RKO (cell line): Measurements from ENCODE around the gene FBF1.

Experiments
- DNase-seq: peaks from one replicate; pipeline ENCODE4 v3.0.0-alpha.2; 2016; ENCODE audit warnings: low spot score

Gene FBF1

DNA sequence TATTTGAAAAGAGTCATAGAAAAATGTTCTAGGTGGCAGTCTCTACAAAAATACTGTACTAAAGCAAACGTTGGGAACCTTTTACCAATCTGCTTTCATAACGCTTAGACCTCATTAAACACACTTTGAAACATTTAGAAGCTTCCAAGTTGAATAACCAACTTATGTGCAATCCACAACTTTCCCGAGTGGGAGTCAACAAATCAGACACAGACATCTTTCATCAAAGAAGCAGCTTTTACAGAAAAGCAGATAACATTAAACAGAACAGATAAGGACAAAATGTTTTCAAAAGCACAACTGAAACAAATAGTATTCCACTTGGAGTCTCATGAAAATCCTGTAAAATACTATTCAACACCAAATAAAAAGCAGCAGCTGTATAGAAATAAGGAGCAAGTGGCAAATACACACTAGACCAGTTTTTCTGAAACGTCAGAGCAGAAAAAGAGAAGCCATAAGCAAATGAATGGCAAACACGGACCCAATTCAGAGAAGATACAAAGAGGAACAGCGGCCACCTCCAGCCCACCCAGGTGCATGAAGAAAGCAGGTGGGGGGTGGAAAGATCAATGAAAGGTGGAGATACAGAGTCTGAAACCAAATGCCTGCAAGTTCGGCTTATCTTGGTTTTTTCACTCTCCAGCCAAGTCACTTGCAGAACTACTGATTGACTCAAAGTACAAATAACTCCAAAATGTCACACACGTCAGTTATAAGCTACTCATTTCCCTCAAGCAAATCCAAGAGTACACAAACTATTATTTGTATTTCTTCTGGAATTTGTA lies 18.4 kb upstream of the FBF1 start:
- DNase-seq, result no peak

DNA sequence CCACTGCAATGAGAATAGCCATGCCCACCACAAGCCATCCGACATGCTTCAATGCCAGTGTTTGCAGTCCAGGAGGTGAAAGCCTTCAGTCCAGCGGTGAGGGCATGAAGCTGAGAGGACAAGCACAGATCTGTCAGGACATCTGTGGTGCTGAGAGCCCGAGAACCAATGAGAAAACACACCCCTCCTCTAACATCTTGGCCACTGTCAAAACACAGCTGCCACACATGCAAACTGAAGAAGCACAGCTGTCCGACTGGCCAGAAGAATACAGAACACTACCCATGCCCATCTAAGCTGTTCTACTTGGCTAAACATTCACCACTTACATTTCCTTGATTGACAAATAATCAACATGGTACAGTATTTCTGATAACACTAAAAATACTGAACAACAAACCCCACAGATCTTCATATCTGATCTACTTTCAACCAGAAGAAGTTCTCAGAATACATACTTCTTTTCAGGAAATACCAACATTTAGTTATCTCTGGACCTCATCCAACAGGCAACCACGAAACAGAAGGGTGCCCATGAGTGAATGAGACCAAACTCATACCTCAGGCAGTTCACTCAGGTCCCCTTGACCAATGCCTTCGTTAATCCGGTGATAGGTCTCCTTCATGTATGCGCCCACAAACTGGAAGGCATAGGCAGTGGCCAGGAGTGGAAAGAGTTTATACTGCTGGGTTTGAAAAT lies 10.2 kb upstream of the FBF1 start:
- DNase-seq, result no peak

DNA sequence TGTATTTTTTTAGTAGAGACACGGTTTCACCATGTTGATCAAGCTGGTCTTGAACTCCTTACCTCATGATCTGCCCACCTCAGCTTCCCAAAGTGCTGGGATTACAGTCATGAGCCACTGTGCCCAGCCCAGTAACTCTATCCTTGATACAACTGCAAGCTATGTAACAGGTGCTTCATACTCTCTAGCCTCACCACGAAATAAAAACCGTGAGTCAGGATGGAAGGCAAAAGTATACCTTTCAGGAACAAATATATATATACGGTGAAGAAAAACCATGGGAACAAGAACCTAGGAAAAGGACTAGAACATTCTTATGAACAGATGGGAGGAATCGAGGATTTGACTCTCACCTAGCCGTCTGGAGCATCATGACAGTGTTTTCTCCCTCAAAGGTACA lies 9.6 kb upstream of the FBF1 start:
- DNase-seq, result no peak

DNA sequence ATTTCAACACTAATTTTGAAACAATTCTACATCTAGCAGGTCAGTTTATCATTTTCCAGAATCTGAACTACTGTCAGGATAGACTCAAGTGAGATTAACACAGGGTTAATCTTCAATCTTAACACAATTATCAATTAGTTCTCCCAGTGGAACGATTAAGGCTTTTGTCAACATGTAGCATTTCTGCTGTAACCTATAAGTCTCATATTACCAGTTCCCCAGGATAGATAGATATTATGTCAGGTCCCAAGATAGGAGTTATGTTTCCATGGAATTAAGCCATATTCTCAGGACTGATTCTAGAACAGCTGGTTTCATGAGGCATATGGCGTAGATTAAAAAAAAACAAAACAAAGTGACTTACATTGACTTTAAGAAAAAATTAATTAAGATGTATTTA lies 4.4 kb upstream of the FBF1 start:
- DNase-seq, result no peak

DNA sequence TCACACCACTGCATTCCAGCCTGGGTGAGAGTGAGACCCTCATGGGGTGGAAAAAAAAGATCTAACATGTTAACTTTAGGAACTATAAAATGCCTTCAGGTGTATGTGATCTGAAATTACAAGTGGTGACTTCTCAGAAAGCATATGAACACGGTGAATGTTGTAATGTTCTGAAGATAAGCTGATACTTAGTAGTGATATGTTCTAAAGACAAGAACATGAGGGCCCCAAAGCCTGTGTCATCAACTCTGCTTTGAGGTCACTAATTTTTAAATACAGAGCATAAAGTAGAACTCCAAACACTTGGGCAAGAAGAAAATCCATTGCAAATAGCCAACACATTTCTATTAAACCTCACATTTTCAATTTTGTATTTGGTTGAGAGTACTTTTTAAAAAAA lies 2.6 kb upstream of the FBF1 start:
- no peak for DNase-seq

DNA sequence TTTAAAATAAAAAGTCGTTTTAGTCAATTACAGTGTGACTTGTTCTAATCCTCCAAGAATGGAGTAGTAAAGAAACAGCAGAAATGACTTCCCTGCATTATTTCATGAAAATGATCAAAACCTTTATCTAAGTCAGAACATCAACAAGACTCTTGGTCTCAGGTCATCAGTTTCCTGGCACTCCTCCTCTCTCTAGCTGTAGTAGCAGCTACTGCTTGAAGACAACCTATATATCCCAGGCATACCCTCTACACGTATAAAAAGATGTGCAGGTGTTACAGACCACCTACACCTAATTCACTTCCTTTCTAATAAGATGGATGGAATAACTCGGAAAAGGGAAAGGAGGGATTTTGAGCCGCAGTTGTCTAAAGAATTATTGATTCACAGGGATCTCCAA lies 1.6 kb upstream of the FBF1 start:
- no peak for DNase-seq

DNA sequence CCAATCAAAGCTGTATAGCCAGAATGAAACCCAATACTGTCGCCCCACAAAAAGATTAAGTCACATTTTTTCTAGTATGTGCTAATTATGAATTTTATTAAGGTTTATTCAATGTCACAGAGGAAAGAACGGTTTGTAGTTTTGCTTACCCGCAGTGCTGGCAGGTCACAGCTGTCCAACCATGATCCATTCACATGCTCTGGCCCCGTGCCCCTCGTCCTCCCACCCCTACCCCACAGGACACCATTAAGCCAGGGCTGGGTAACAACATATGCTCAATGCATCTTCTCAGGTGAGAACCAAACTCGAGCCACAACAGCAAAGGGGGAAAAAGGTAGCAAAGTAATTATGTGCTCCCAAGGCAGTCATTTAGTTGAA lies 589 bp upstream of the FBF1 start:
- no peak for DNase-seq

DNA sequence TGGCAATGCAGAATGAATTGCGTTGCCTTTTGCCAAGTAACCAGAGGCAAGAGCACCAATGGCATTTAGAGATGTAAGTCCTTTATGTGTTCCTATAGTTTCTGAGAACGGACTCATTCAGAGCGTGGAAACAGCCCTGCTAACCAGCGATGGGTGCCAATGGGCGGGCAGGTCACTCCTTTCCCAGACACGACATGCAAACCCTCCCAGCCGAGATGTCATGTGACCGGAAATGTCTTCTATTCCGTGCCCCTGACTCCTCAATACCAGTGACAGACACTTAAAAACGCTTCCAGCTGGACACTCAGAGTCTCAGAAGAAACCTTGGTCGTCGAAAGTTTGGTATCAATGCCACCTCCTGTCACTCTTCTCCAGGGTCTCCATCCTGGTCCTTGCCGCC lies 3.2 kb downstream of the FBF1 start:
- no peak for DNase-seq

DNA sequence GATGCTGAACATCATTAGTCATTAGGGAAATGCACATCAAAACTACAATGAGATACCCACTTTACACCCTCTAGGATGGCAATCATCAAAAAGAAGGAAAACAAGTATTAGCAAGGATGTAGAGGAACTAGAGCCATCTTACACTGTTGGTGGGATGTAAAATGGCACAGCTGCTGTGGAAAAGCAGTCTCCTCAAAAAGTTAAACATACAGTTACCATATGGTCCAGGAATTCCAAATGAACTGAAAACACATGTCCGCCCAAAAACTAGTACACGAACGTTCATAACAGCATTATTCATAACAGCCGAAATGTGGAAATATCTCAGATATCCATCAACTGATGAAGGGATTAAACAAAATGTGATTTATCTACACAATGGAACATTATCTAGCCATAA lies 7.0 kb downstream of the FBF1 start:
- DNase-seq, result no peak

DNA sequence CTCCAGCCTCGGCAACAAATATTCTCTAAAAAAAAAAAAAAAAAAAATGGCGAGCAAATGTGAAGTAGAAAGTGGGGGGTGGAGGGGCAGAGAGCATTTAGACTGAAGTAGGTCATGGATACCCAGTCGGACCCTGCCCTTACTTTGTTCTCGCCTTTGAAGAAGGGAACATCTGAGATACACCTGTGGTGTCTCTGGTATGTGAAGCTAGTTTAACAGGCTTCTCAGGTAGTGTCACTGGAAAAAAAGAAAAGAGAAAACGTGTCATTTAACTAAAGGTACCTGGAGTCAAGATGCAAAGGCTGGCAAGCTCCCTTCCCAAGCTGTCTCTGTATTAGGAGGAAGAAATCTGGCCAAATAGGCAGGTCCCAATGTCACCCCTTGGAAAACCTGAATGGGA lies 8.0 kb downstream of the FBF1 start:
- no peak for DNase-seq

DNA sequence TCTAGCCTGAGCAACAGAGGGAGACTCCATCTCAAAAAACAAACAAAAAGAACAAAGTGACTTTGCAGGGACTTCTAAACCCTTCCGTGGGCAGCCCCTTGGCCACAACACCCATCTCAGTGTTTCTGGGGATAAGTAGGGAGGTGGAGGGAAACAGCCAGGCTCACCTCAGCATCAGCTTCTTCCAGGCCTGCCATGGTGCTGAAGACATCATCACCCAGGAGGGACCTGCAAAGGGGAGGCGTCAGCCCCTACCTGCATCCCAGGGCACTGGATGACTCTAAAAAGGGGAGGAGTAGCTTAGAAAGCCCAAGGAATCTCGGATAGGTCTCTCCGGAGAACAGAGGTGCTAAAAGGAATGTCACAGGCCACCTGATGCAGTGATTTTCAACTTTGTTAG lies 9.8 kb downstream of the FBF1 start:
- DNase-seq, result no peak

DNA sequence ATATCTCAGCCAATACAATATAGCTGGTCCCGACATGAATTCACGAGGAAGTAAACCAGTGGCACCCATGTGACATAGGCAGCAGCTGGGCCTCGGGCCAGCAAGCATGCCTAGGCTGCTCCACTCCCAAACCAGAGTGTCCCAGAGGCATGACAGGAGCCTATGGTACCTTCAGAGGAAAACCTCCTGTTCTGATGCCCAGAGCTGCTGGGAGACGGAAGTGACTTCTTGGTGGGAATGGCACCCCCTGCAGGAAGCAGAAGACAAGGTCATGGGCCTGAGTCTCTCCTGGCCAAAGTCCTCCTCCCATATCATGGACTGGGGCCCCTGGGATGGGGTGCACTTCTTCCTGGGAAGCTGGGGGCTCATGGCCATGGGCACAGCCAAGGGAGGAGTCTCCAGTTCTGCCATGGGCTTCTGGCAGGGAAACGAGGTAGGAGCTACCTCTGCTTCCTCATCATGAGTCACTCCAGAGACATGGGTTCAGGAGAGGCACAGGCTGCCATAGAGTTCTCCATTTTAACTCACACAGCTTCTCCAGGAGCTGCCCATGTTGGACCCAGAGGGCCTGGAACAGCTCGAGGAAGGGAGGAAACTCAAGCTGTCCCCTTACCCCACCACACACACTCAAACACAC lies 13.4 kb downstream of the FBF1 start:
- DNase-seq, result no peak

DNA sequence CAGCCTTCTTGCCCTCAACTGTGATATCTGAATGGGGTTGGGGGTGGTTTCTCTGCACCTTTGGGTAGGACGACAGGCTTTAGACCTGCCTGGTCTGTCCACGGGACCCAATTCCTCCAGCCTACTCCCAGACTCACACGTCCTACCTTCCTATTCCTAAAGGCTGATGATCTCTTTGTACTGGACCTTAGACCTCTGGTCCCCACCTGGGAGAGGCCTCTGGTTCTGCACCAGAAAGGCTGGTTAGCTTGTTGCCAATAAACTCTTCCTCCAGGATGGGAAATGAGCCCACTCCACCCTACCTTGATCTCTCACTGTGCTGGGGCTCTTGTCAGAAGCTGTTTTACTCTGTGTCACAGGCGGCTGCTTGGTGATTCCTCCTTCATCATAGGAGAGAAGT lies 14.4 kb downstream of the FBF1 start:
- no peak for DNase-seq

DNA sequence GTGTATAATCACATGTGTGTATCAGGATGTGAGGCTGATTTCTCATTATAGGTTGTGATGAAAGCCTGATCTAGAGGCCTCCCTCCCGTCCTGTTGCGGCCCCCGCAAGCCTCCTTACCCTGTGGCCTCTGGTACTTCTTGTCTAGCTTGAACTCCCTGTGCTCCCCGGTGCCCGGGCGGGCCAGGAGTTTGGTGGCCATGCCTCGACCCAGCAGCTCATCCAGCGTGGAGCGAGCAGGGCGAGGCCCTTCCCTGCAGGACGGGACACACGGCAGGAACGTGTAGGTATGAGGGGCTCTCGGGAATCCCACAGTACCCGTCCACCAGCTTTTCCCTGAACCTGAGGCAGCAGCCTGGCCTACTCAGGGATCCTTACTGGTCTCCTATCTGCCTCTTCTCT lies 14.9 kb downstream of the FBF1 start:
- no peak for DNase-seq

DNA sequence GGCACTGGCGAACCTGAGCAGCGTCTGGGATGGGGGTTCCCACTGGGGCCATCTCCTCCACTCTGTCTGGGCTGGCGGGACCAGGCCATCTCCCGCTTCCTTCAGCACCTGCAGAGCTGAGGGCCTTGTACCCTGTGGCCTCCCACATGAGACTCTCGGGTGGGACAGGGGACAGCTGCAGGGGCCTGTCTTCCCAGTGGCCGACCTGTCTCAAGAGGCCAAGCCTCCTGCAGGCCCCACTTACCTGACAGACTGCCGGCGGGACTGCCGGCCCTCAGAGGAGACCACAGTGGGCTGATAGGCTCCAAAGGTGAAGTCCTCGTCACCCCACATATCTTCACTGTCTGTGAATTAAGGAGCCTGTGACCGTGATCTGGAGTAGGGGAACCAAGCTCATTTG lies 15.7 kb downstream of the FBF1 start:
- DNase-seq, result no peak

DNA sequence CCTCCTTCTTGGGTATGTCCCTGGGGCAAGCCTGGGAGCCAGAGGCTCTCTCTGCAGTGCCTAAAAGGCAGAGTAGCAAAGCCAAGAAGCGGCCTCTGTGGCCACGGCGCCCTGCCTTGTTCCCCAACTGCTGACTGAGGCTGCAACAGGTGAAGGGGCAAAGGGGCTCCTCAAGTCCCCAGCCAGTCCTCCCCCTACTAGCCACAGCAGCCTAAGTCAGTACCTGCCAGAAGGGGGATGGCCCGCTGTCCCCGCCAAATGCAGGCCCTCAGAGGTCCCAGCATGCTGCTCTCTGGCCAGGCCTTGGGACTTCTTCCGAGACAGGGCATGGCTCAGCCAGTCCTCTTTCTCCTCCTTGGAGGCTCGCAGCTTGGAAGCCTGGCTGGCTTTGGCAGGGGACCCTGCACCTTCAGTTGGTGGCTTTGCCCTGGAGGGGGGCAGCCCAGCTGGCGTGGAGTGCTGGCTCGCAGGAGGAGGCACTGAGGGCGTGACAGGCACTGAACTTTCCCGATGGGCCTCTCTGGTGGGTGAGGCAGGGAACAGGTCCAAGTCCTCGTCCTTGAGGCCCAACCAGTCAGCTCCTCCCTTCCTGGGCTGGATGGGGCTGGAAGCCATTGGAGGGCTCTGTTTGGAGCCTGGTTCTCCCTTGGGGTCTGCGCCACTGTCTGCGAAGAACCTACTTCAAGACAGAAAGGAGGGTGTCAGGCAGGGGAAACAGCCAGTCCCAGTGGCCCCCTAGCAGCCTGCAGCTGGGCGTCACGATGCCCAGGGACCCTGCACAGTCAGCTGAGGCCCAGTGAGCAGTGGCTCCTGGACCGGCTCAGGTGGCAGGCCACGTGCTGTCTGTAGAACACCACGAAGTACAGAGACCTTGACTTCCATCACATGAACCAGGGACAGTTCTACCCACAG lies 17.6 kb downstream of the FBF1 start:
- DNase-seq, result no peak

DNA sequence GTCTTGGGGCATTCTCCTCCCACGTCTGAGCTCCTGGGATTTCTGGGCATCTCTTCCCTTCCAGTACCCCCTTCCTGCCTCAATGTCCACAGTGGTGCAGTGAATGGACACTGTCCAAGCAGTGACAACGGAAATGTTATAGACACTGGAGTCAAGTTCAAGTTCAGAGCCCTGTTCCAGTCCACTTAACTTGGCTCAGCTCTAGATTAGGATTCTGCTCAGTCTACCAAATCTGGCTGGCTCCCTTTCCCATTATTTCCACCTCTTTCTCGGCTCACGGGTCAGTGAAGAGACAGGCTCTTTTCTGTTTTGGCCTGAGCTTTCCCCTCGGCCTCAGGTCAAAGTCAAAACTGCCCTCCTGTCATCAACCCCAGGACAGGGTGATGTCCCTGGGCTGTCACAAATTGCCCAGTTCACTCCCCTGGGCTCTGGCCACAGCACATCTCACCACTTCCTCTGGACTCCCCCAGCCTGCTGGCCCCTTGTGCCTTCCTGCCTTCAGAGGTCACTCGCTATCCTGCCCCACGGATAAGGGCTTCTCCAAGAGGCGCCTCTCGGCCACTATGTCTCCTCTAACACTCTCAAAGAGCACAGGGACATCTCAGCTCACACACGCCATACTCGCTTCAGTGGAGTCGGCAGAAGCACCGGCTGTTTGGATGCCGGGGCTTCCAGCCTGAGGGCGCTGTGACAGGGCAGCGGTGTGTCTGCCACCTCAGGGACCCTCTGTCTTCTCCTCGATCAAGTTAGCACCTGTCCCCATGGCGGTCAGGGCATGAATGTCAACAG lies 18.5 kb downstream of the FBF1 start:
- no peak for DNase-seq

DNA sequence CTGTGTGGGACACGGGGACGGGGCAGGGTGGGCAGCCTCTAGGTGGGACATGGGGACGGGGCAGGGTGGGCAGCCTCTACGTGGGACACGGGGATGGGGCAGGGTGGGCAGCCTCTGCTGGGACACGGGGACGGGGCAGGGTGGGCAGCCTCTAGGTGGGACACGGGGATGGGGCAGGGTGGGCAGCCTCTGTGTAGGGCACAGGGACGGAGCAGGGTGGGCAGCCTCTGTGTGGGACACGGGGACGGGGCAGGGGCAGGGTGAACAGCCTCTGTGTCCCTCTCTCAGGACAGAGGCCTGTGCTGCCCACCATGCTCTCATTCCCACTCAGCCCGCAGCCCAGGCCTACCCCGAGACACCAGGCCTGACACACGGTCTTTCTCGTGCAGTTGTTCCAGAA lies 19.2 kb downstream of the FBF1 start:
- no peak for DNase-seq

DNA sequence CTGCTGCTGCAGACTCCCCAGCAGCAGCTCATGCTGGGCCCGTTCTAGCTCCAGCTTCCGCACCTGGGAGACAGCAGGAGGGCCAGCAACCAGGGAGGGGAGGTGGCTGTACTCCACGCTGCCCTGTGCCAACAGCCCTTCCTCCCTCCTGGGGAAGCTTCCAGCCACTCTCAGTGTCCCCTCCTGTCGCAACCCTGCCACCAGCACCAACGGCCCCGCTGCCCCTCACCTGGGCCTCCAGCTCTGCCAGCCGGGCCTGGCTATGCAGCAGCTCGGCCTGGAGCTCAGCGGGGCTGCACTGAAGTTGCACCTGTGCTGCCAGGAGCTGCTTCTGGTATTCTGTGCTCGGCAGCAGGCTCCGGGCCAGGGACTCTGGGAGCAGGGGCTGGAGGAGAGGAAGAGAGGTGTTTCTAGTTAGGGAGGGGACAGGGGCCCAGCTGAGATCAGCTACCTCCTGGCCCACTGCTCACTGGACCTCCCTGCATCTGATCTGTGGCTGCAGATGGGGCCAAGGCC lies 20.7 kb downstream of the FBF1 start:
- DNase-seq, result no peak

DNA sequence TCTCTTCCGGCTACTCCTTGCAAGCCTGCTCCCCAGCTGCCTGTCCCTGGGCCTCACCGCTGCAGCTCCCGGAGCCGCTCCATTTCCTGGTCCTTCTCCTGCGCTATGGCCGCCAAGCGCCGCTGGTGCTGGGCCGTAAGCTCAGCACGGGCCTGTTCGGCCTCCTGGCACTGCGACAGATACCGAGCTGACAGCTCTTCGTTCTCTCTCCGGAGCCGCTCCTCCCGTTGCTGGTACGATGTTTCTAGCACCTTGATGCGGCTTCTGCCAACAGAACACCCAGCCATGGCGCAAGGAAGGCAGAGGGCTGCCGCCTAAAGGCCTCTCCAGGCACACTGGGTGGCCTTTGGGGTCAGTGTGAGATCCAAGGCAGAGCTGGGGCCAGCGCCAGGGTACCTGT lies 21.2 kb downstream of the FBF1 start:
- no peak for DNase-seq

DNA sequence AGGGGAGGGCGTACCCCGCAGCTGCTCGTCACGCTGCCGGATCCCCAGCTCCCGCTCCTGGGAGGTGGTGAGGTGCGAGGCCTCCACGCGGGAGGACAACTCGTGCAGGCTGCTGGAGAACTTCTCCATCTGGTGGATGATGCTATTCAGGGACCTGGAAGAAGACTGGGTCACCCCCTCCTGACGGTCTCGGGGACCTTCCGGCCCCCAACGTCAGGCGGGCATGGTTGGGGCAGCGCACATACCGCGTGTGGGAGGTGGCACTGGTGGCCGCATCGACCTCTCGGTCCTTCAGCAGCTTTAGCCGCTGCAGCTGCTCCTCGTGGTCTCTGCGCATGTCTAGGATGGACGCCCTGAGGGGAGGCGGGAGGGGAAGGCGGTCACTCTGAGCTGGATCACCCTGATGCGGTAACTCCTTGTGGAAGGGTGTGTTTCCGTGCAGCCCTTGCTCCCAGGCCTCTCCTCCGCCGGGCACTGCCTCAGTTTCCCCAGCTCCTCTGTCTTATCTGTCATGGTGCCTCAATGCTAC lies 22.9 kb downstream of the FBF1 start:
- DNase-seq, result no peak
